Choroid plexus epithelial cell (primary cell): ENCODE measurements around the gene NPY1R.

Experiments
- DNase-seq: peaks from one replicate; pipeline ENCODE4 v3.0.0-alpha.2; 2010; ENCODE audit warnings: low read depth
- H3K4me3 ChIP-seq: 2 replicates; pipeline ENCODE4 v1.5.1; 2011; ENCODE audit warnings: low read depth, mild to moderate bottlenecking, control low read depth, low read length, moderate library complexity
- TF ChIP-seq, protein P1 (sequence below): conservative IDR thresholded peaks from 2 replicates; pipeline ENCODE4 v1.5.1; 2011; ENCODE audit warnings: low read depth, mild to moderate bottlenecking, control low read depth, inconsistent platforms, low read length, moderate library complexity

The NPY1R gene

DNA sequence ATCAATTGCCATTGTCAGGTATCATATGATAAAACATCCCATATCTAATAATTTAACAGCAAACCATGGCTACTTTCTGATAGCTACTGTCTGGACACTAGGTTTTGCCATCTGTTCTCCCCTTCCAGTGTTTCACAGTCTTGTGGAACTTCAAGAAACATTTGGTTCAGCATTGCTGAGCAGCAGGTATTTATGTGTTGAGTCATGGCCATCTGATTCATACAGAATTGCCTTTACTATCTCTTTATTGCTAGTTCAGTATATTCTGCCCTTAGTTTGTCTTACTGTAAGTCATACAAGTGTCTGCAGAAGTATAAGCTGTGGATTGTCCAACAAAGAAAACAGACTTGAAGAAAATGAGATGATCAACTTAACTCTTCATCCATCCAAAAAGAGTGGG is 18.3 kb upstream of the NPY1R start:
- H3K4me3 ChIP-seq, result no peak overlapping the region
- TF ChIP-seq, protein P1, sequence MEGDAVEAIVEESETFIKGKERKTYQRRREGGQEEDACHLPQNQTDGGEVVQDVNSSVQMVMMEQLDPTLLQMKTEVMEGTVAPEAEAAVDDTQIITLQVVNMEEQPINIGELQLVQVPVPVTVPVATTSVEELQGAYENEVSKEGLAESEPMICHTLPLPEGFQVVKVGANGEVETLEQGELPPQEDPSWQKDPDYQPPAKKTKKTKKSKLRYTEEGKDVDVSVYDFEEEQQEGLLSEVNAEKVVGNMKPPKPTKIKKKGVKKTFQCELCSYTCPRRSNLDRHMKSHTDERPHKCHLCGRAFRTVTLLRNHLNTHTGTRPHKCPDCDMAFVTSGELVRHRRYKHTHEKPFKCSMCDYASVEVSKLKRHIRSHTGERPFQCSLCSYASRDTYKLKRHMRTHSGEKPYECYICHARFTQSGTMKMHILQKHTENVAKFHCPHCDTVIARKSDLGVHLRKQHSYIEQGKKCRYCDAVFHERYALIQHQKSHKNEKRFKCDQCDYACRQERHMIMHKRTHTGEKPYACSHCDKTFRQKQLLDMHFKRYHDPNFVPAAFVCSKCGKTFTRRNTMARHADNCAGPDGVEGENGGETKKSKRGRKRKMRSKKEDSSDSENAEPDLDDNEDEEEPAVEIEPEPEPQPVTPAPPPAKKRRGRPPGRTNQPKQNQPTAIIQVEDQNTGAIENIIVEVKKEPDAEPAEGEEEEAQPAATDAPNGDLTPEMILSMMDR, result no peak
- DNase-seq, result peak; percentile 16

DNA sequence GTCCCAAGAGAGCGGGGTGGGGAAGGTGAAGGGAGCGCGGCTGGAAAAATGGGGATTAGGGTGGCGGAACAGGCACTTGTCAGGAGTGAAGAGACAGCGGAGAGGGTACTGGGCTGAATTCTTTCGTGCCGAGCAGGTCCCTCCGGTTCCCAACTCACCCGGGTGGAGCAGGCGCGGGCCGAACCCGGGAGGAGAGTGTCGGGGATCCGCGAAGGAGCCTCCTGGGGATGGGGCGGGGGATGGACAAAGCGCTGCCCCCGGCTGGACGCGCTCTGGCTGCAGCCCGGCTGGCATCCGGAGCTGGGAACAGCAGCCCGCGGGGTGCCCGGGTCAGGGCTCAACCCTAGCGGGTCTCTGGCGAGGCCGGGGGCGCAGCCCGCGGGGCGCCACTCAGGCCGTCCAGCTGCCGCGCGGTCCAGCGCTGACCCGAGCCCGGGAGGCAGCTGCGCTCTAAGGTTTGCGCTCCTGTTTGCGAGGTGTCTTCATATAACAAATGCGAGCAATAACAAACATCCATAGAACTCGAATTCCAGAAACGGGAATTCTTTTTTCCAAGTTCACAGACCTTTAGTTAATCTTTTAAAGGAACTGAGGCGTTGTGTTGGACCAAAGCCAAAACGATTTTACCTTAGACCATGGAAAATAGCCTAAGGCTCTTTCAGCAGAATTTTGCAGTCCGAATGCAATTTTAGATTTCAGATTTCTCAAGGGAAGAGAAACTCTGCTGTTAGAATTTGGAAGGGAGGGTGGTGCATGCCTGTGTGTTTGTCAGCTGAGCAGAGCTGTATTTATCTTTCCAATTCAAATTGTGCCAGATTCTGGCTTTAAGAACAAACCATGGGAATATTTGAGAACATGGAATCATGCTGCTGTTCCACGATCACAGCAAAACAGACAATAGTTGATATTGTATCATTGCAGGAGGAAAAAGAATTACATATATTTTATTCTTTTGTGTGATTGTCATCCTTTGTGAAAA is 12.0 kb upstream of the NPY1R start:
- DNase-seq, result no peak
- H3K4me3 ChIP-seq, result peak overlapping the region; percentile 15
- TF ChIP-seq, protein P1, result no peak

DNA sequence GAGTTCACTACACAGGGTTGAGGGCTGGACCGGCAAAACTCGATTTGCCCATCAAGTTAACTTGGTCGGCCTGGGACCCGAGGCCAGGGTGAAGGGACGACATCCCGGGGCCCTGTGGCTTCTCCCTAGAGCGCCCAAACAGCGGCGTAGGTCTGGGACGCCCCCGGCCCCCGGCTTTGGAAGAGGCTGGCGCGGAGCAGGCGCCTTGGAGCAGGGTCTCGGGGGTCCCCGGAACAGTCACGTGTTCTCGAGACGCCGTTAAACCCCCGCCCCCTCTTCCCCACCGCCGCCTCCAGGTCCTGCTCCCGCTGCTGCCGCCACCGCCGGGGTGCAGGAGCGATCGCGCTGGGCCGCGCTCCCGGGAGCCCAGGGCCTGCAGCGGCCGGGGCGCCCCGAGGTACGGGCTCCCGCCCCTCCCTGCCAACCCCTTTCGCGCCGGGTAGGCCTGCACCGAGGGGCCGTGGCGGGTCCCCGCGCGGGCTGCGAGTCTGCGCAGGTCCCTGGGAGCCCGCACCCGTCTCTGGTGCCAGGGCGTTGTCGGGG is 11.3 kb upstream of the NPY1R start, which contains the start of gene NPY5R:
Gene NPY5R (plus strand): TSS at position 289 of the 543 bp plus-strand sequence. CDS start 6,382 bp downstream, outside the sequence.
- peak within 1 kb of the TSS; percentile 15 for H3K4me3 ChIP-seq
- TF ChIP-seq, protein P1, result no peak
- DNase-seq, result no peak

DNA sequence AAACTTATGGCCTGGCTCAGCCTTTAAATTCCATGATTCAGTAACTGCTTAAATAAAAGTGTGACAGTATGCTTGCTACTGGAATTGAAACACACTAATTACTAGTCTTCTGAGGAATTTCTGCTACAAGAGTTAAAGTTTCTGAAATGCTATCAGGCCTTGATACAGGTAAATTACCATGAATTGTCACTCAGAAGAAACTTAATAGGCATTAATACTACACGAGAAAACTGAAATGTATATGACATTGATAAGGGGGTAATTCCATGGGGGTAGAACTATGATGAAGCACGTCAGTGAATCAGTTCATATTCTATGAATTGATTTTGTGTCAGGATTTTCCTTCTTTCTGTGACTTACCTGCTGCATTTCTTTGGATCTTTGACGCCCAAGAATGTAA is 3.0 kb upstream of the NPY1R start:
- DNase-seq, result no peak
- TF ChIP-seq, protein P1, result no peak
- H3K4me3 ChIP-seq, result no peak overlapping the region

DNA sequence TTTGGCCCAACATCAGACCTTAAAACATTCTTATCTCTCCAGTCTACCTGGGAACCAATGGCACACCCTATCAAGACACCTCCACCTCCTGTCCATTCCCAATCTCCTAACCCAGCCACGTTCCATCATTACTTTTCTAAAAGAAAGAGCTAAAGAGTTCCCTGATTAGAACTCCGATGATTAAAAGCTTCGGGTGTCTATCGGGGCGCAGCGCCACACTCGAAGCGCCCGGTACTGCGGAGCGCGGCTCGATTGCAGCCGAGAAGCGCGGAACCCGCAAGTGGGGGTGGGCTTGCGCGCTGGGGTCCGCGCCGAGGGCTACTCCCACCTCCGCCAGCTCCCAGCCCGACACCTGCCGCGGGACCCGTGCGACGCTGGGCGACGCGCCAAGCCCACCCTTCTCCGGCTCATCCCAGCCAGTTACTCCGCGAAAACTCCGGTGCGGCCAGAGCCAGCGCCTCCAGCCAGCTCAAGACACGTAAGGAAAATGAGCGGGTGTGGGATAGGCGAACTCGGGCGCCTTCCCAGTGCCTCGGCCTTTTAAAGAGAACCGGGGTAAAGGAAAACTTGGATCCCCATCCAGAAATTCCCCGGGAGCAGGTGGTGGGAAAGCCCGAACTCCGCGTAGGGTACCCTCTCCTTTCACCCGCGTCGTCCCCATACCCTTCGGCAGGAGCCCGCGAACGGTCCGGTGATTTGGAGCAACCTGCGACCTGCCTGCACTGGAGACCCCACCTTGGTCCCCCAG is 593 bp downstream of the NPY1R start:
- peak overlapping the region; percentile 59 for H3K4me3 ChIP-seq
- TF ChIP-seq, protein P1, result no peak
- peak; percentile 38 for DNase-seq

DNA sequence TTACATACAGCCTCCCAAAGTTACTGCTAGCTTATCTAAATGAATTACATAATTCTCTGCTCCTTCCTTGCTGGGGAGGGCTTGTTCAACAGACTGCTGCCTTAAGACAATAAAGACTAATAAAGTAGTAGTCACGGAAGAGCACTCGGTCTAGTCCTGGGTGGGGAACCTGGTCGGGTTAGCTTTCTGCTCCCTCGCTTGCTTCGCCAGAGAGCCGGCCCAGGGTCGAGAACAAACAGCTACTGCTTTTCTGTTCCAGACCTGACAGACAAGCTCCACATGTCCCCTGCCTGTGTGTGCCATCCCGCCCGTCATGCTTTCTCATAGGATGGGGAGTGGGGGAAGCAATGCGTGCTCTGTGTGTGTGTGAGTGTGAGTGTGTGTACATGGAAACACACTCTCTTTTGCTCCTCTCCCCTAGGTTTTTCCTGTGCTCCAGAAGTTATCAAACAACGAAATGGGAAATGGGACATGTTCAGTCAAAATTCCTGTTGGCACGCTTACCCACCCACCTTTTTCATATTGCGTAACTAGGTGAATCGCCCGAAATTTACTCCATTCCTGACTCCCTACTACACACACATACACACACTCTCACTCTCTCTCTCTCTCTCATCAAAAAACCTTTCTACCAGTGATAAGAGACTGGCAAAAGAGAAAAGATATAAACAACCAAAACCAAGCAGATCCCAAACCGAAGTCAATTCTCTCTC is 1.3 kb downstream of the NPY1R start:
- TF ChIP-seq, protein P1, result no peak
- no peak for DNase-seq
- peak overlapping the region; percentile 59 for H3K4me3 ChIP-seq
